Nucleus accumbens (tissue), 56 donors: ENCODE measurements around the gene DGCR8.

Source experiments
- DNase-seq, 56 donors: peaks; one replicate each; lab custom pipeline; 2025; lab: John Stamatoyannopoulos, UW

The DGCR8 gene

DNA sequence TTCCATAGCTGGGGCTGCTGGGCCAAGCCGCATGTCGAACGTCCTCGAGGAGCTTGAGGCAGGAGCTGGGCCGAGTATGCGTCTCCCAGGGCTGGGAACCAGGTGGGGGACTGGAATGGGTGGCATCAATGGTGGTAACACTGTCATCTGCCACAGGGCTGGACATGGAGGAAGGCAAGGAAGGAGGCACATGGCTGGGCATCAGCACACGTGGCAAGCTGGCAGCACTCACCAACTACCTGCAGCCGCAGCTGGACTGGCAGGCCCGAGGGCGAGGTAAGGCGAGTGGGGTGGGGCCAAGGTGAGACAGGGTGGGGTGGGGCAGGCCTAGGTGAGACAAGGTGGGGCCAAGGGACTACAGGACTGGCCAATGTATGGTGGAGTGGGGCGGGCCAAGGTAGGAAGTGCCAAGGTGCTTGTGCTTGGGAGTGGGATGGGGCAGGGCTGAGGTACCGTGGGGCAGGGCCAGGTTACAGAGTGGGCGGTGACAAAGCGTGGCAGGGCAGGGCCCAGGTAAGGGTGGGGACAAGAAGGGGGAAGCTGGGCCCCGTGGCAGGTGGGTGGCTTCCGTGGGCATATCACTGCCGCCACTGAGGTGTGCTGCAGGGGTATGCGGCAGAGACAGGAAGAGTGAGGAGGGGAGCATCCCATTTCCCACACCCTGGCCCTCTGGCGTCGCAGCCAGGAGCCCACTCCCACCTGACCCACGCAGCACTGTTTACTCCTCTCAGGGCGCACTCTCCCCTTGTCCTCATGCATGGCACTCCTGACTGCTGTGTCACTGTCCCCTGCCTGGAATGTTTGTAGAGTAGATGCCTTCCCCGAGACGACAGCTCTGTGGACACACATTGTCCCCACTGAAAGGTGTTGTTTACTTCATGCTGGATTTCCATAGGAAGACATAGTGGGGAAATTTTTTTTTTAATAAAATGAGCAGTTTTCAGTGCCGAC lies 27.5 kb upstream of the DGCR8 start:
- DNase-seq = no peak

GRCh38 chr22:20053407-20054033 lies 26.5 kb upstream of the DGCR8 start:
- no peak for DNase-seq

DNA sequence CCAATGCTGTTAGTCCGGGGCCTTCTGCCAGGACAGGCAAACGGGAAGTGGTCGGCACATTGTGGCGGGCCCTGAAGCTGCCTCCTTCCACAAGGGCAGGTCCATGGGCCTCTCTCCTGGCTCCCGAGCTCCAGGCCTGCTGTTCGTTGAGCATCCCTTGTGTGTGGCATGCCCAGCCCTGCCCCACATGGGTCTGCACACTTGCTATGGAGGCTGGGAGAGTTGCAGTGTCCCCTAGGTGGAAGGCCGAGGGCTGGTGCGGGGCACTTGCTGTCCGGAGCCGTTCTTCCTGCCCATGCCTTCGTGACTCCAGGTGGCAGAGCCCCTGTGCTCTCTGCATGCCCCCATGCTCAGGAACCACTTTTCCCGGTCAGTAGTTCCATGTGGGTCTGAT lies 26.0 kb upstream of the DGCR8 start:
- DNase-seq = peak in 1 of 56 donors; percentile 25

DNA sequence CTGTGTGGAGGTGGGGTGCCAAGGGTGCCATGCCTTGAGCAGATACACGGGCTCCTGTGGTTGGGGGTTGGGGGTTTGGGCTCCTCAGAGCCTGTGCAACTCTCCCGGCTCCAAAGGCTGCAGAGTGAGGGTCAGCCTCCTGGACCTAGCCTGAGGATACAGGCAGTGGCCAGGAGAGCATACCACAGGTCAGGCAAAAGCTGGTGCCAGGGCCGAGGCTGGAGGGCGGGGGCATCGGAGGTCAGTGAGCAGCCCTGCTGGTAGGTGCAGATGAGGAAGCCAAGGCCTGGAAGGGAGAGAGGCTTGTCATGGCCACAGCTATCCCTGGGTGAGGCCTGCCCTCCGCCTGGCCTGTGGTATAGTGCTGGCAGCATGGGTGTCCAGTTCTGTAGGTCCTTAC lies 25.6 kb upstream of the DGCR8 start:
- no peak for DNase-seq

- no peak for DNase-seq
These were observed 24.9 kb upstream of the DGCR8 start for GRCh38 chr22:20055144-20055543.

- DNase-seq = no peak
These were observed 24.4 kb upstream of the DGCR8 start for GRCh38 chr22:20055654-20056053.

- DNase-seq = no peak
These were observed 23.9 kb upstream of the DGCR8 start for GRCh38 chr22:20056161-20056560.

- DNase-seq = no peak
These were observed 23.2 kb upstream of the DGCR8 start for GRCh38 chr22:20056696-20057386.

GRCh38 chr22:20057596-20058268 lies 22.3 kb upstream of the DGCR8 start:
- no peak for DNase-seq

DNA sequence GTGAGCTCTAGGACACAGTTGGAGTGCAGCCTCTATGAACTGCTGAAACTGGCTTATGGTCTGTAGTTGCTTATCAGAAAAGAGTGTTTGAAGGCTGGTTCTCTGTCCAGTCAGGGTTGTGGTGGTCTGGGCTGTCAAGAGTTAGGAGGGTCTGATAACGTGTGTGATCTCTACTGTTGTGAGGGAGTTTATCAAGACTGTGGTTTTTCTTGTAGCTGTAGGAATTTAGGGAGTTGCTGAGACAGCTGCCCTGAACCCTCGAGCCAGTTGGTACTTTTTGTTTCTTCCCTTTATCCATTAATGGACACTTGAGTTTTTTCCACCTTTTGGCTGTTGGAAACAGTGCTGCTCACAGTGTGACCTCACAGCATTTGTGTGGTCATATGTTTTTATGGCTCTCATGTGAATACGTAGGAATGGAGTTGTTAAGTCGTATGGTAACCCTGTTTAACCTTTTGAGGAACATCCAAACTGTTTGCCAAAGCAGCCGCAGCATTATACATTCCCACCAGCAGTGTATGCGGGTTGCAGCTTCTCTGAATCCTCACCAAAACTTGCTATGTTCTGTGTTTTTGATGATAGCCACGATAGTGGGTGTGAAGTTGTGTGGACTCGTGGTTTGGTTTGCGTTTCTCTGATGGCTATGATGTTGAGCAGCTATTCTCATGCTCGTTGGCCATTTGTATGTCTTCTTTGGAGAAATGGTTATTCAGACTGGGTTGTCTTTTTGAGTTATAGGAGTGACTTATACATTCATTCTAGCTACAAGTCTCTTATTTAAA lies 20.9 kb upstream of the DGCR8 start:
- no peak for DNase-seq

GRCh38 chr22:20060700-20061480 lies 19.2 kb upstream of the DGCR8 start:
- no peak for DNase-seq

DNA sequence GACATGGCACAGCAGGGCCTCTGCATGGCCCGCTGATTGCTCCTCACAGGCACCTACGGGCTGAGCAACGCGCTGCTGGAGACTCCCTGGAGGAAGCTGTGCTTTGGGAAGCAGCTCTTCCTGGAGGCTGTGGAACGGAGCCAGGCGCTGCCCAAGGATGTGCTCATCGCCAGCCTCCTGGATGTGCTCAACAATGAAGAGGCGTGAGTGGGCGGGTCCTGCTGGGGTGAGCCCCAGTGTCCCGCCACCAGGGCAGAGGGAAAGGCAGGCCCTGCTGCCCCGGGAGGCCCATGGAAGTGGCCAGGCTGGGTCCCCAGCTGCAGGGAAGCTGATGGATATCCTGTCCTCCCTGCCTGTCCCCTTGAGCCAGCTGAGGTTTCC lies 18.6 kb upstream of the DGCR8 start:
- no peak for DNase-seq

DNA sequence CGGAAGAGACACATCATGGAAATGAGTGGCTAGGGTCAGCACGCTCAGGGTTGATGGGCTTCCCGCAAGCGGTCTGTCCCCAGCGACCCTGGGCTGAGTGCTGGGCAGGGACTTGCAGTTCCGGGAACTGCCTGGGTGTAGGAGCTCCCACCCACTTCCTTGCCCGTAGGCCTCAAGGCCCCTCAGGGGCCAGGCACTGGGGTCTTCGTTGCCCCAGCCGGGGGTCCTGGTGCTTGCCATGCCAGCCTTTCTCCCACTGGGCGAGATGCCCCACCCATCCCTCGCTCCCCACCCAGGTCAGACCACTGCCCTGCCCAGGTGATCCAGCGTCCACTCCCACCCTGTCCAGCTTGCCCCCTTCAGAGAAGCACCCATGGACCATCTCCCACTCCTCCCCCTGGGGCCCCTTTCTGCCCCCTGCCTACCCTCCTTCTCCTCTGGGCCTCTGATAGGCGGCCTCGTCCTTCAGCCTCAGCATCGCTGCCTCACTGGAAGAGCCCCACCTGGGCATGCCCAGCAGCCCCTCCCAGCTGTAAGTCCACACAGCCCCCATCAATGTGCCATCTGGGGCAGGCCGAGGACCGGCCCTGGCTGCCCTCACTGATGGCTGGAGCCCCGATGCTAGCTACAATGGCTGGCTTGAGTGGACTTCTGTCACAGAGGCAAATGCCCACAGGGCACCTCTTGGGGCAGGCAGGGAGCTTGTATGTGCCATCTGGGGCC lies 17.8 kb upstream of the DGCR8 start:
- DNase-seq = no peak

- DNase-seq = no peak
These were observed 17.3 kb upstream of the DGCR8 start for GRCh38 chr22:20062766-20063083.

DNA sequence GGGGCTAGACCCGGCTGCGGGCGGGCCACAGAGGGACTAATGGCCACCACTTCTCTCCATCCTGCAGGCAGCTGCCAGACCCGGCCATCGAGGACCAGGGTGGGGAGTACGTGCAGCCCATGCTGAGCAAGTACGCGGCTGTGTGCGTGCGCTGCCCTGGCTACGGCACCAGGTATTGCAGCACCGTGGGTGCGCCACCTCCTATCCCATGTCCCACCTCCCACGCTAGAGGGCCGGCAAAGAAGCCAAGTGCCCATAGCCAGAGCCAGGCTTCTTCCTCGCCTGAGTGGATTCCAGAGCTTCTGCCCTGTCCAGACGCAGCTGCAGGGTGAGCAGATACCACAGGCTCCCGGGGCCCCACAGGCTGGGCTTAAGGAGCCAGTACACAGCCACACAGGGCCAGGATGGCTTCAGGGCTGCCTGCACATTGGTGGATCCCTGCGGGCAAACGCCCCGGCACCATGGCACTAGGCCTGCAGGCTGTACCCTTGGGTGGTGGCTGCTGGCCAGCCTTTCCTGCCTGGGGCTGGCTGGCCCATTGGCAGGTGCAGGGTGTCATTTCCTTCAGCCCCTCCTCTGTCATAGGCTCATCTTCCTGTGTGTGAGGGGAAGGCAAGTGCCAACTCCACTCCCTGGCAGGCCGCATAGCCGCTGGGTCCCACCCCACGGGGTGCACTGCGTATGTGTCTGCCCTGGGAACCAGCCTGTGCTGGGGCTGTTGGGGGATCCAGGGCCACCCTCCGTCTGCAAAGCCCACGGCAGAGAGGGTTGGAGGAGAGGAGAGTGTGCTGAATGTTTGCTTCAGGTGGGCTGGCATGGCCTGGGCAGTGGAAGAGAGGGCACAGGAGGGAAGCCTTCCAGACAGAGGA lies 16.5 kb upstream of the DGCR8 start:
- no peak for DNase-seq

- DNase-seq = no peak
These were observed 15.9 kb upstream of the DGCR8 start for GRCh38 chr22:20064140-20064480.

DNA sequence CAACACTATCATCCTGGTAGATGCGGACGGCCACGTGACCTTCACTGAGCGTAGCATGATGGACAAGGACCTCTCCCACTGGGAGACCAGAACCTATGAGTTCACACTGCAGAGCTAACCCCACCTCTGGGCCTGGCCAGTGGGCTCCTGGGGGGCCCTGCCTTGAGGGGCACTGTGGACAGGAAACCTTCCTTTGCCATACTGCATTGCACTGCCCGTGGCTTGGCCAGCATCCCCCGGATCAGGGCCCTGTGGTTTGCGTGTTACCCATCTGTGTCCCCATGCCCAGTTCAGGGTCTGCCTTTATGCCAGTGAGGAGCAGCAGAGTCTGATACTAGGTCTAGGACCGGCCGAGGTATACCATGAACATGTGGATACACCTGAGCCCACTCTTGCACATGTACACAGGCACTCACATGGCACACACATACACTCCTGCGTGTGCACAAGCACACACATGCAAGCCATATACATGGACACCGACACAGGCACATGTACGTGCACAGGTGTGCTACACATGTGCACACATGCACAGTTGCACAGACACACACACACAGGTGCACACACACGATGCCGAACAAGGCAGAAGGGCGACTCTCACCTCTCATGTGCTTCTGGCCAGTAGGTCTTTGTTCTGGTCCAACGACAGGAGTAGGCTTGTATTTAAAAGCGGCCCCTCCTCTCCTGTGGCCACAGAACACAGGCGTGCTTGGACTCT lies 15.3 kb upstream of the DGCR8 start:
- DNase-seq = no peak
